HEK293 (cell line): Measurements from ENCODE around the gene GGA3.

Experiments
- KLF16 ChIP-seq: fragments of 450-650 bp; formaldehyde crosslinking; IDR thresholded peaks from 2 replicates; pipeline ENCODE4 v1.5.1; 2017; ENCODE audit warnings: missing biosample characterization, missing genetic modification characterization
- KLF17 ChIP-seq: fragments of 450-650 bp; formaldehyde crosslinking; IDR thresholded peaks from 2 replicates; pipeline ENCODE4 v1.5.1; 2016; ENCODE audit warnings: missing biosample characterization, missing genetic modification characterization
- PRDM10 ChIP-seq: fragments of 450-650 bp; formaldehyde crosslinking; IDR thresholded peaks from 2 replicates; pipeline ENCODE4 v1.5.1; 2016; ENCODE audit warnings: missing biosample characterization, missing genetic modification characterization
- RBAK ChIP-seq: fragments of 450-650 bp; formaldehyde crosslinking; IDR thresholded peaks from 2 replicates; pipeline ENCODE4 v1.5.1; 2016; ENCODE audit warnings: missing biosample characterization, missing genetic modification characterization
- ZFHX2 ChIP-seq: fragments of 450-650 bp; formaldehyde crosslinking; conservative IDR thresholded peaks from 2 replicates; pipeline ENCODE4 v1.5.1; 2016; ENCODE audit warnings: missing biosample characterization, missing genetic modification characterization
- ZFP41 ChIP-seq: fragments of 450-650 bp; formaldehyde crosslinking; IDR thresholded peaks from 2 replicates; pipeline ENCODE4 v1.5.1; 2016; ENCODE audit warnings: missing biosample characterization, missing genetic modification characterization, borderline replicate concordance
- ZNF184 ChIP-seq: fragments of 450-650 bp; IDR thresholded peaks from 2 replicates; pipeline ENCODE4 v1.5.1; 2018; ENCODE audit warnings: missing biosample characterization, mild to moderate bottlenecking, missing genetic modification characterization
- ZNF19 ChIP-seq: fragments of 450-650 bp; formaldehyde crosslinking; IDR thresholded peaks from 2 replicates; pipeline ENCODE4; 2016; ENCODE audit warnings: missing biosample characterization, missing genetic modification characterization, low read depth
- ZNF221 ChIP-seq: fragments of 450-650 bp; formaldehyde crosslinking; IDR thresholded peaks from 2 replicates; pipeline ENCODE4 v1.5.1; 2017; ENCODE audit warnings: missing biosample characterization, missing genetic modification characterization, borderline replicate concordance
- ZNF23 ChIP-seq: fragments of 450-650 bp; formaldehyde crosslinking; IDR thresholded peaks from 2 replicates; pipeline ENCODE4 v1.5.1; 2016; ENCODE audit warnings: missing biosample characterization, missing genetic modification characterization, borderline replicate concordance
- ZNF24 ChIP-seq: fragments of 450-650 bp; formaldehyde crosslinking; IDR thresholded peaks from 2 replicates; pipeline ENCODE4 v1.5.1; 2016; ENCODE audit warnings: missing biosample characterization, missing genetic modification characterization
- ZNF266 ChIP-seq: fragments of 450-650 bp; formaldehyde crosslinking; IDR thresholded peaks from 2 replicates; pipeline ENCODE4 v1.5.1; 2016; ENCODE audit warnings: missing biosample characterization, missing genetic modification characterization, low read depth
- ZNF366 ChIP-seq: fragments of 450-650 bp; formaldehyde crosslinking; conservative IDR thresholded peaks from 2 replicates; pipeline ENCODE4 v1.5.1; 2016; ENCODE audit warnings: missing biosample characterization, missing genetic modification characterization
- ZNF404 ChIP-seq: fragments of 450-650 bp; formaldehyde crosslinking; IDR thresholded peaks from 2 replicates; pipeline ENCODE4 v1.5.1; 2017; ENCODE audit warnings: missing biosample characterization, missing genetic modification characterization
- ZNF433 ChIP-seq: fragments of 450-650 bp; formaldehyde crosslinking; IDR thresholded peaks from 2 replicates; pipeline ENCODE4 v1.5.1; 2016; ENCODE audit warnings: missing biosample characterization, missing genetic modification characterization, low read depth
- ZNF510 ChIP-seq: fragments of 450-650 bp; formaldehyde crosslinking; IDR thresholded peaks from 2 replicates; pipeline ENCODE4 v1.5.1; 2018; ENCODE audit warnings: mild to moderate bottlenecking, missing genetic modification characterization, missing biosample characterization; ENCODE audit not compliant: insufficient replicate concordance
- ZNF521 ChIP-seq: fragments of 450-650 bp; formaldehyde crosslinking; IDR thresholded peaks from 2 replicates; pipeline ENCODE4 v1.5.1; 2017; ENCODE audit warnings: missing biosample characterization, mild to moderate bottlenecking, missing genetic modification characterization
- ZNF548 ChIP-seq: fragments of 450-650 bp; formaldehyde crosslinking; IDR thresholded peaks from 2 replicates; pipeline ENCODE4 v1.5.1; 2016; ENCODE audit warnings: missing biosample characterization, missing genetic modification characterization
- ZNF561 ChIP-seq: fragments of 450-650 bp; IDR thresholded peaks from 2 replicates; pipeline ENCODE4 v1.5.1; 2018; ENCODE audit warnings: missing biosample characterization, missing genetic modification characterization, borderline replicate concordance
- ZNF660 ChIP-seq: fragments of 450-650 bp; IDR thresholded peaks from 2 replicates; pipeline ENCODE4 v1.5.1; 2018; ENCODE audit warnings: missing biosample characterization, mild to moderate bottlenecking, missing genetic modification characterization
- ZNF670 ChIP-seq: fragments of 450-650 bp; formaldehyde crosslinking; IDR thresholded peaks from 2 replicates; pipeline ENCODE4 v1.5.1; 2016; ENCODE audit warnings: missing biosample characterization, missing genetic modification characterization, low read depth
- ZNF692 ChIP-seq: fragments of 450-650 bp; formaldehyde crosslinking; IDR thresholded peaks from 2 replicates; pipeline ENCODE4 v1.5.1; 2016; ENCODE audit warnings: missing biosample characterization, missing genetic modification characterization
- ZNF707 ChIP-seq: fragments of 450-650 bp; formaldehyde crosslinking; IDR thresholded peaks from 2 replicates; pipeline ENCODE4 v1.5.1; 2016; ENCODE audit warnings: missing biosample characterization, missing genetic modification characterization
- ZNF747 ChIP-seq: fragments of 450-650 bp; formaldehyde crosslinking; IDR thresholded peaks from 2 replicates; pipeline ENCODE4 v1.5.1; 2016; ENCODE audit warnings: missing biosample characterization, missing genetic modification characterization
- ZSCAN18 ChIP-seq: fragments of 450-650 bp; formaldehyde crosslinking; IDR thresholded peaks from 2 replicates; pipeline ENCODE4 v1.5.1; 2016; ENCODE audit warnings: missing biosample characterization, missing genetic modification characterization
- ZXDB ChIP-seq: fragments of 450-650 bp; formaldehyde crosslinking; IDR thresholded peaks from 2 replicates; pipeline ENCODE4 v1.5.1; 2016; ENCODE audit warnings: missing biosample characterization, missing genetic modification characterization
- TF ChIP-seq, protein P1 (sequence below): fragments of 450-650 bp; formaldehyde crosslinking; IDR thresholded peaks from 2 replicates; pipeline ENCODE4 v1.5.1; 2016; ENCODE audit warnings: missing biosample characterization, missing genetic modification characterization
- TF ChIP-seq, protein P2 (sequence below): fragments of 450-650 bp; formaldehyde crosslinking; IDR thresholded peaks from 2 replicates; pipeline ENCODE4 v1.5.1; 2016; ENCODE audit warnings: missing biosample characterization, missing genetic modification characterization

The GGA3 gene

DNA sequence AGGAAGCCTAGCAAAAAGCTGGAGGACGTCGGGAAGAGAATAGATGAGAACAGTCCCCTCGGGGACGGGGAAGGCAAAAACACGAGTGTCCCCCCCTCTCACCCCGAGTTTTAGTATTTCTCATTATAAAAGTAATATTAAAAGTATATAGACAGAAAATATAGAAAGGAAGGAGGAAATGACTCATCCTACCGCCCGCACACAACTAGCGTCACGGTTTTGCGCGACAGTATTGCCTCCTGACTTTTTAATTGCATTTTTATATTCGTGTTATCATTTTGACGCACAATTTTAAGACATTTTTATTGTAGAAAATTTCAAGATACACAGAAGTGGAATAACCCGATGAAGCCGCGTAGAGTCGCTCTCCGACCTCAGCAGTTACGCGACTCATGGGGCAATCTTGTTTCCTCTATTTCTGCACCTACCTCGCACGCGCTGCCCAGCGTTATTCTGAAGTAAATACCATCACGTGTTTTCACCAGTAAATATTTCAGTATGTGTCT is 28.5 kb upstream of the GGA3 start (continued):
- TF ChIP-seq, protein P1, sequence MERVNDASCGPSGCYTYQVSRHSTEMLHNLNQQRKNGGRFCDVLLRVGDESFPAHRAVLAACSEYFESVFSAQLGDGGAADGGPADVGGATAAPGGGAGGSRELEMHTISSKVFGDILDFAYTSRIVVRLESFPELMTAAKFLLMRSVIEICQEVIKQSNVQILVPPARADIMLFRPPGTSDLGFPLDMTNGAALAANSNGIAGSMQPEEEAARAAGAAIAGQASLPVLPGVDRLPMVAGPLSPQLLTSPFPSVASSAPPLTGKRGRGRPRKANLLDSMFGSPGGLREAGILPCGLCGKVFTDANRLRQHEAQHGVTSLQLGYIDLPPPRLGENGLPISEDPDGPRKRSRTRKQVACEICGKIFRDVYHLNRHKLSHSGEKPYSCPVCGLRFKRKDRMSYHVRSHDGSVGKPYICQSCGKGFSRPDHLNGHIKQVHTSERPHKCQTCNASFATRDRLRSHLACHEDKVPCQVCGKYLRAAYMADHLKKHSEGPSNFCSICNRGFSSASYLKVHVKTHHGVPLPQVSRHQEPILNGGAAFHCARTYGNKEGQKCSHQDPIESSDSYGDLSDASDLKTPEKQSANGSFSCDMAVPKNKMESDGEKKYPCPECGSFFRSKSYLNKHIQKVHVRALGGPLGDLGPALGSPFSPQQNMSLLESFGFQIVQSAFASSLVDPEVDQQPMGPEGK (tag by site-specific recombination), result peak; percentile 23; the same call in 1 of the 2 replicates
- TF ChIP-seq ZNF24 (0 out of 2 replicates have a peak, but pooled peaks have one; percentile 37), ZNF521 (tag by site-specific recombination) (no peak), ZNF747 (no peak), ZNF184 (tag by site-specific recombination) (no peak; the same call in 1 of the 2 replicates), ZNF692 (tag by site-specific recombination) (no peak), ZNF561 (tag by site-specific recombination) (no peak), ZSCAN18 (tag by site-specific recombination) (no peak), PRDM10 (tag by site-specific recombination) (peak; percentile 35; the same call in 1 of the 2 replicates), ZNF433 (no peak), ZNF366 (tag by site-specific recombination) (0 out of 2 replicates have a peak, but pooled peaks have one; percentile 37), ZNF19 (tag by site-specific recombination) (no peak), ZNF221 (tag by site-specific recombination) (no peak), KLF17 (tag by site-specific recombination) (no peak), ZNF670 (tag by site-specific recombination) (no peak), ZNF266 (no peak), ZNF404 (no peak), ZNF660 (tag by site-specific recombination) (0 out of 2 replicates have a peak, but pooled peaks have one; percentile 18), ZFP41 (no peak), RBAK (tag by site-specific recombination) (no peak), ZNF510 (no peak), KLF16 (no peak), ZNF23 (tag by site-specific recombination) (no peak), ZXDB (tag by site-specific recombination) (no peak), ZFHX2 (tag by site-specific recombination) (no peak), ZNF548 (tag by site-specific recombination) (no peak), ZNF707 (tag by site-specific recombination) (no peak)
- TF ChIP-seq, protein P2, sequence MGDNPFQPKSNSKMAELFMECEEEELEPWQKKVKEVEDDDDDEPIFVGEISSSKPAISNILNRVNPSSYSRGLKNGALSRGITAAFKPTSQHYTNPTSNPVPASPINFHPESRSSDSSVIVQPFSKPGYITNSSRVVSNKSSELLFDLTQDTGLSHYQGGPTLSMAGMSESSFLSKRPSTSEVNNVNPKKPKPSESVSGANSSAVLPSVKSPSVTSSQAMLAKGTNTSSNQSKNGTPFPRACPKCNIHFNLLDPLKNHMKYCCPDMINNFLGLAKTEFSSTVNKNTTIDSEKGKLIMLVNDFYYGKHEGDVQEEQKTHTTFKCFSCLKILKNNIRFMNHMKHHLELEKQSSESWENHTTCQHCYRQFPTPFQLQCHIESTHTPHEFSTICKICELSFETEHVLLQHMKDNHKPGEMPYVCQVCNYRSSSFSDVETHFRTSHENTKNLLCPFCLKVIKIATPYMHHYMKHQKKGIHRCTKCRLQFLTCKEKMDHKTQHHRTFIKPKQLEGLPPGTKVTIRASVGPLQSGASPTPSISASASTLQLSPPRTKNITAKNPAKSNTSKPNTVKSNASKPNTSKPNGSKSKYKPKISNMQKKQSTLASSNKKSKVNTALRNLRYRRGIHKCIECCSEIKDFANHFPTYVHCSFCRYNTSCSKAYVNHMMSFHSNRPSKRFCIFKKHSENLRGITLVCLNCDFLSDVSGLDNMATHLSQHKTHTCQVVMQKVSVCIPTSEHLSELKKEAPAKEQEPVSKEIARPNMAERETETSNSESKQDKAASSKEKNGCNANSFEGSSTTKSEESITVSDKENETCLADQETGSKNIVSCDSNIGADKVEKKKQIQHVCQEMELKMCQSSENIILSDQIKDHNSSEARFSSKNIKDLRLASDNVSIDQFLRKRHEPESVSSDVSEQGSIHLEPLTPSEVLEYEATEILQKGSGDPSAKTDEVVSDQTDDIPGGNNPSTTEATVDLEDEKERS (tag by site-specific recombination), result no peak; the same call in 1 of the 2 replicates
